Endothelial cell (in vitro differentiated cells): Measurements from ENCODE around the gene PATJ. TPM values are rescaled to one million over a fixed set of nuclear protein-coding genes. Genes with fewer than 3 reads are reported as not detected.
"Not testable (repeated sequence)": the region's sequence is repeated elsewhere in the genome, so short reads cannot be mapped to it uniquely, and the experiment has no call there.

Experiments
- DNase-seq: peaks from one replicate; pipeline ENCODE4 v3.0.0; 2021; ENCODE audit warnings: low spot score
- H3K27ac Mint-ChIP-seq: one replicate; pipeline ENCODE4 v1.8.0; 2021; ENCODE audit warnings: mixed read lengths, inconsistent platforms; ENCODE audit not compliant: unreplicated experiment
- H3K27me3 Mint-ChIP-seq: one replicate; pipeline ENCODE4 v1.8.0; 2021; ENCODE audit warnings: mild to moderate bottlenecking, moderate library complexity, mixed read lengths, inconsistent platforms; ENCODE audit not compliant: unreplicated experiment
- H3K36me3 Mint-ChIP-seq: one replicate; pipeline ENCODE4 v1.8.0; 2021; ENCODE audit warnings: mild to moderate bottlenecking, low read depth, mixed read lengths, inconsistent platforms; ENCODE audit not compliant: unreplicated experiment
- H3K4me1 Mint-ChIP-seq: one replicate; pipeline ENCODE4 v1.8.0; 2021; ENCODE audit warnings: mild to moderate bottlenecking, mixed read lengths, inconsistent platforms; ENCODE audit not compliant: unreplicated experiment
- H3K4me3 Mint-ChIP-seq: one replicate; pipeline ENCODE4 v1.8.0; 2021; ENCODE audit warnings: mild to moderate bottlenecking, mixed read lengths, inconsistent platforms; ENCODE audit not compliant: unreplicated experiment
- H3K9me3 Mint-ChIP-seq: one replicate; pipeline ENCODE4 v1.8.0; 2021; ENCODE audit warnings: mixed read lengths, inconsistent platforms; ENCODE audit not compliant: unreplicated experiment
- CTCF ChIP-seq: fragments of 200-600 bp; sonication (generic); IDR thresholded peaks from one replicate; pipeline ENCODE4 v1.5.0; 2021; ENCODE audit warnings: antibody characterized with exemption; ENCODE audit not compliant: unreplicated experiment
- total RNA-seq: library from RNA; stranded (reverse); fragmentation: NEBNext Ultra II Directional; extraction: Animal tissue kit (Norgen Biotek cat#: 25700); gene quantifications from one replicate; pipeline ENCODE4 v1.2.1, GENCODE V29; 2021; ENCODE audit not compliant: unreplicated experiment

Gene PATJ
- total RNA-seq, 1 donor from 2014 or later: 13.9 TPM

GRCh38 chr1:62144238-62144831, 402.1 kb downstream of the PATJ start:
- Mint-ChIP-seq H3K27ac (no peak overlapping the region), H3K9me3 (no peaks in the 10 kb centered on the region), H3K27me3 (peaks cover 3% of the 10 kb centered on the region), H3K36me3 (peaks cover 3% of the 10 kb centered on the region), H3K4me3 (no peak overlapping the region), H3K4me1 (peaks cover 4% of the 10 kb centered on the region)
- DNase-seq: peak; percentile 61
- peak; percentile 76 for TF ChIP-seq CTCF

- TF ChIP-seq CTCF: no peak
- Mint-ChIP-seq H3K4me1 (no peaks in the 10 kb centered on the region), H3K9me3 (no peaks in the 10 kb centered on the region), H3K36me3 (no peaks in the 10 kb centered on the region), H3K27ac (no peak overlapping the region), H3K4me3 (no peak overlapping the region), H3K27me3 (no peaks in the 10 kb centered on the region)
- DNase-seq: no peak
These were observed 417.7 kb downstream of the PATJ start for GRCh38 chr1:62159940-62160348.

GRCh38 chr1:62161711-62162110, 419.4 kb downstream of the PATJ start:
- no peak for TF ChIP-seq CTCF
- no peak overlapping the region for H3K27ac Mint-ChIP-seq
- H3K27me3 Mint-ChIP-seq: no peaks in the 10 kb centered on the region
- H3K4me3 Mint-ChIP-seq: no peak overlapping the region
- no peaks in the 10 kb centered on the region for H3K9me3 Mint-ChIP-seq
- no peaks in the 10 kb centered on the region for H3K36me3 Mint-ChIP-seq
- DNase-seq: no peak
- H3K4me1 Mint-ChIP-seq: no peaks in the 10 kb centered on the region

GRCh38 chr1:62170380-62170779, 428.1 kb downstream of the PATJ start:
- not testable (repeated sequence) for H3K4me1 Mint-ChIP-seq, H3K36me3 Mint-ChIP-seq, H3K27ac Mint-ChIP-seq, H3K4me3 Mint-ChIP-seq, DNase-seq, H3K9me3 Mint-ChIP-seq, H3K27me3 Mint-ChIP-seq

- Mint-ChIP-seq H3K27me3 (no peaks in the 10 kb centered on the region), H3K27ac (no peak overlapping the region), H3K36me3 (no peaks in the 10 kb centered on the region), H3K9me3 (no peaks in the 10 kb centered on the region), H3K4me3 (no peak overlapping the region), H3K4me1 (peaks cover 24% of the 10 kb centered on the region)
- peak; percentile 72 for TF ChIP-seq CTCF
- DNase-seq: peak; percentile 60
These were observed 433.4 kb downstream of the PATJ start for GRCh38 chr1:62175568-62176179.
